ENCODE measurements around the gene GYG2.
"Not testable (repeated sequence)": the region's sequence is repeated elsewhere in the genome, so short reads cannot be mapped to it uniquely, and the experiment has no call there.

Gene GYG2

GRCh38 chrX:2828344-2828958 is at the start of gene GYG2:
Gene GYG2, plus strand, starts transcription at chrX:2828930. Its CDS starts 1,259 bp downstream, at chrX:2830189.
- no peak for DNase-seq

GRCh38 chrX:2780472-2781225 is 48.1 kb upstream of the GYG2 start:
- not testable (repeated sequence) for DNase-seq

GRCh38 chrX:2781226-2781571 is 47.5 kb upstream of the GYG2 start:
- no peak for DNase-seq

- DNase-seq: no peak
These were observed 47.0 kb upstream of the GYG2 start for GRCh38 chrX:2781698-2782097.

GRCh38 chrX:2782171-2782570 is 46.6 kb upstream of the GYG2 start:
- DNase-seq: no peak

GRCh38 chrX:2782778-2783177 is 46.0 kb upstream of the GYG2 start:
- DNase-seq: no peak

- DNase-seq: no peak
These were observed 44.7 kb upstream of the GYG2 start for GRCh38 chrX:2784026-2784425.

GRCh38 chrX:2785538-2785937 is 43.2 kb upstream of the GYG2 start:
- DNase-seq: no peak

GRCh38 chrX:2788980-2789379 is 39.8 kb upstream of the GYG2 start:
- DNase-seq: no peak

- DNase-seq: no peak
These were observed 39.2 kb upstream of the GYG2 start for GRCh38 chrX:2789569-2789968.

- no peak for DNase-seq
These were observed 35.0 kb upstream of the GYG2 start for GRCh38 chrX:2793752-2794151.

- DNase-seq: no peak
These were observed 34.4 kb upstream of the GYG2 start for GRCh38 chrX:2794336-2794735.

- DNase-seq: not testable (repeated sequence)
These were observed 31.9 kb upstream of the GYG2 start for GRCh38 chrX:2796808-2797207.

- no peak for DNase-seq
These were observed 29.4 kb upstream of the GYG2 start for GRCh38 chrX:2799369-2799768.

- not testable (repeated sequence) for DNase-seq
These were observed 28.8 kb upstream of the GYG2 start for GRCh38 chrX:2799980-2800379.

GRCh38 chrX:2801223-2801622 is 27.5 kb upstream of the GYG2 start:
- no peak for DNase-seq

- DNase-seq: not testable (repeated sequence)
These were observed 26.2 kb upstream of the GYG2 start for GRCh38 chrX:2802376-2803090.

GRCh38 chrX:2803486-2803885 is 25.2 kb upstream of the GYG2 start:
- DNase-seq: not testable (repeated sequence)

GRCh38 chrX:2804106-2804843 is 24.5 kb upstream of the GYG2 start:
- DNase-seq: not testable (repeated sequence)

- DNase-seq: not testable (repeated sequence)
These were observed 23.9 kb upstream of the GYG2 start for GRCh38 chrX:2804858-2805257.

GRCh38 chrX:2811271-2811670 is 17.5 kb upstream of the GYG2 start:
- no peak for DNase-seq

- not testable (repeated sequence) for DNase-seq
These were observed 16.4 kb upstream of the GYG2 start for GRCh38 chrX:2812161-2812907.

GRCh38 chrX:2817036-2817435 is 11.7 kb upstream of the GYG2 start:
- no peak for DNase-seq

Data from SW 1271 (cell line).